Neural progenitor cell (in vitro differentiated cells): Measurements from ENCODE around the gene NRF1.

ENCODE experiments used
- EZH2phosphoT487 ChIP-seq: fragments of 200-600 bp; sonication (generic); IDR thresholded peaks from 2 replicates; pipeline ENCODE4 v1.6.1; 2017; ENCODE audit warnings: antibody characterized with exemption
- TF ChIP-seq, protein P1 (sequence below): fragments of 200-600 bp; sonication (generic); IDR thresholded peaks from 2 replicates; pipeline ENCODE4 v1.5.1; 2017; ENCODE audit warnings: antibody characterized with exemption, mild to moderate bottlenecking

GRCh38 chr7:129649128-129649690, 37.7 kb downstream of the NRF1 start:
- TF ChIP-seq, protein P1, sequence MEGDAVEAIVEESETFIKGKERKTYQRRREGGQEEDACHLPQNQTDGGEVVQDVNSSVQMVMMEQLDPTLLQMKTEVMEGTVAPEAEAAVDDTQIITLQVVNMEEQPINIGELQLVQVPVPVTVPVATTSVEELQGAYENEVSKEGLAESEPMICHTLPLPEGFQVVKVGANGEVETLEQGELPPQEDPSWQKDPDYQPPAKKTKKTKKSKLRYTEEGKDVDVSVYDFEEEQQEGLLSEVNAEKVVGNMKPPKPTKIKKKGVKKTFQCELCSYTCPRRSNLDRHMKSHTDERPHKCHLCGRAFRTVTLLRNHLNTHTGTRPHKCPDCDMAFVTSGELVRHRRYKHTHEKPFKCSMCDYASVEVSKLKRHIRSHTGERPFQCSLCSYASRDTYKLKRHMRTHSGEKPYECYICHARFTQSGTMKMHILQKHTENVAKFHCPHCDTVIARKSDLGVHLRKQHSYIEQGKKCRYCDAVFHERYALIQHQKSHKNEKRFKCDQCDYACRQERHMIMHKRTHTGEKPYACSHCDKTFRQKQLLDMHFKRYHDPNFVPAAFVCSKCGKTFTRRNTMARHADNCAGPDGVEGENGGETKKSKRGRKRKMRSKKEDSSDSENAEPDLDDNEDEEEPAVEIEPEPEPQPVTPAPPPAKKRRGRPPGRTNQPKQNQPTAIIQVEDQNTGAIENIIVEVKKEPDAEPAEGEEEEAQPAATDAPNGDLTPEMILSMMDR: no peak
- no peak for TF ChIP-seq EZH2phosphoT487
